HG02884 (cell line): ENCODE results near the gene MEGF11.

Experiments used
- ATAC-seq: cut with Tn5 transposase; IDR thresholded peaks from one replicate; pipeline ENCODE4 v1.9.1; 2021; ENCODE audit warnings: mild to moderate bottlenecking, moderate library complexity; ENCODE audit not compliant: unreplicated experiment

Gene MEGF11

GRCh38 chr15:66172324-66172980 lies 81.1 kb downstream of the MEGF11 start:
- no peak for ATAC-seq

- no peak for ATAC-seq
These were observed 81.7 kb downstream of the MEGF11 start for GRCh38 chr15:66171841-66172240.

- ATAC-seq = no peak
These were observed 82.8 kb downstream of the MEGF11 start for GRCh38 chr15:66170716-66171115.

GRCh38 chr15:66170042-66170441 lies 83.5 kb downstream of the MEGF11 start:
- ATAC-seq = no peak

- ATAC-seq = no peak
These were observed 83.9 kb downstream of the MEGF11 start for GRCh38 chr15:66169625-66170024.

GRCh38 chr15:66169023-66169422 lies 84.5 kb downstream of the MEGF11 start:
- no peak for ATAC-seq

GRCh38 chr15:66167854-66168253 lies 85.7 kb downstream of the MEGF11 start:
- no peak for ATAC-seq

GRCh38 chr15:66165856-66166255 lies 87.7 kb downstream of the MEGF11 start:
- no peak for ATAC-seq

GRCh38 chr15:66164788-66165187 lies 88.8 kb downstream of the MEGF11 start:
- no peak for ATAC-seq

- ATAC-seq = no peak
These were observed 90.0 kb downstream of the MEGF11 start for GRCh38 chr15:66163553-66163952.

GRCh38 chr15:66162286-66162685 lies 91.3 kb downstream of the MEGF11 start:
- no peak for ATAC-seq

- ATAC-seq = no peak
These were observed 91.9 kb downstream of the MEGF11 start for GRCh38 chr15:66161575-66162118.

- ATAC-seq = no peak
These were observed 92.4 kb downstream of the MEGF11 start for GRCh38 chr15:66161108-66161507.

GRCh38 chr15:66157507-66157906 lies 96.0 kb downstream of the MEGF11 start:
- no peak for ATAC-seq

GRCh38 chr15:66156310-66156975 lies 97.1 kb downstream of the MEGF11 start:
- no peak for ATAC-seq

GRCh38 chr15:66155065-66155464 lies 98.5 kb downstream of the MEGF11 start:
- no peak for ATAC-seq

GRCh38 chr15:66154581-66154980 lies 99.0 kb downstream of the MEGF11 start:
- ATAC-seq = no peak

GRCh38 chr15:66153549-66154415 lies 99.8 kb downstream of the MEGF11 start:
- ATAC-seq = peak; percentile 87

- ATAC-seq = no peak
These were observed 100.9 kb downstream of the MEGF11 start for GRCh38 chr15:66152650-66153049.

GRCh38 chr15:66151809-66152208 lies 101.7 kb downstream of the MEGF11 start:
- no peak for ATAC-seq

- ATAC-seq = no peak
These were observed 103.7 kb downstream of the MEGF11 start for GRCh38 chr15:66149871-66150270.
